Naive thymus-derived CD4-positive, alpha-beta T cell (primary cell): ENCODE results near the gene PSMD1. TPM values are rescaled to one million over a fixed set of nuclear protein-coding genes. Genes with fewer than 3 reads are reported as not detected.
"Not testable (repeated sequence)": the region's sequence is repeated elsewhere in the genome, so short reads cannot be mapped to it uniquely, and the experiment has no call there.

Experiments used
- ATAC-seq: fragments of 150-1000 bp; cut with Tn5 transposase; 2 replicates; pipeline ENCODE4 v1.10.0; 2021; ENCODE audit warnings: mild to moderate bottlenecking, moderate library complexity
- CTCF ChIA-PET: fragments of 350-600 bp; sonication (Branson Sonifier 250); formaldehyde crosslinking; loops from one replicate; lab custom pipeline; 2021; ENCODE audit warnings: antibody characterized with exemption; lab: Charles Lee
- POLR2A ChIA-PET: fragments of 350-600 bp; sonication (Branson Sonifier 250); formaldehyde crosslinking; loops from one replicate; lab custom pipeline; 2021; ENCODE audit warnings: antibody characterized with exemption, inconsistent platforms; lab: Charles Lee
- DNase-seq, 9 donors: peaks; one replicate each; pipeline versions ENCODE4 v3.0.0 to v3.0.0-alpha.2; 2020 to 2022; ENCODE audit warnings: mixed read lengths in 1 of 9
- H3K27ac ChIP-seq: one replicate; pipeline ENCODE4 v1.7.0; 2013; ENCODE audit warnings: mild to moderate bottlenecking, low read depth, low read length, moderate library complexity
- H3K27me3 ChIP-seq, 2 donors: one replicate each; pipeline ENCODE4 v1.7.0; 2013; ENCODE audit warnings: low read length in 2 of 2, mild to moderate bottlenecking in 2 of 2, moderate library complexity in 2 of 2; ENCODE audit not compliant: control insufficient read depth in 2 of 2, insufficient read depth in 2 of 2
- H3K36me3 ChIP-seq, 3 experiments: 1 replicate in 2 of 3; 2 replicates in 1 of 3; pipeline ENCODE4 v1.7.0; 2013; ENCODE audit warnings: low read length in 3 of 3, mild to moderate bottlenecking in 3 of 3, moderate library complexity in 1 of 3; ENCODE audit not compliant: insufficient read depth in 3 of 3, control insufficient read depth in 2 of 3
- H3K4me1 ChIP-seq, 2 donors: one replicate each; pipeline ENCODE4 v1.7.0; 2013; ENCODE audit warnings: low read length in 2 of 2, mild to moderate bottlenecking in 2 of 2, moderate library complexity in 1 of 2; ENCODE audit not compliant: control insufficient read depth in 2 of 2, insufficient read depth in 2 of 2
- H3K4me3 ChIP-seq: 2 replicates; pipeline ENCODE4 v1.7.0; 2013; ENCODE audit warnings: mild to moderate bottlenecking, low read length
- H3K9me3 ChIP-seq, 3 experiments: 1 replicate in 2 of 3; 2 replicates in 1 of 3; pipeline ENCODE4 v1.7.0; 2013; ENCODE audit warnings: low read length in 3 of 3; ENCODE audit not compliant: control insufficient read depth in 2 of 3
- H3K27ac Mint-ChIP-seq, 9 donors: one replicate each; pipeline ENCODE4 v1.8.0; 2020 to 2022; ENCODE audit warnings: mixed read lengths in 9 of 9, mild to moderate bottlenecking in 8 of 9, moderate library complexity in 5 of 9, inconsistent platforms in 2 of 9
- H3K27me3 Mint-ChIP-seq, 5 donors: one replicate each; pipeline ENCODE4 v1.8.0; 2021 to 2022; ENCODE audit warnings: mixed read lengths in 5 of 5, mild to moderate bottlenecking in 1 of 5
- H3K36me3 Mint-ChIP-seq, 5 donors: one replicate each; pipeline ENCODE4 v1.8.0; 2020 to 2022; ENCODE audit warnings: mixed read lengths in 5 of 5, mild to moderate bottlenecking in 3 of 5, inconsistent platforms in 1 of 5
- H3K4me1 Mint-ChIP-seq, 7 donors: one replicate each; pipeline ENCODE4 v1.8.0; 2020 to 2022; ENCODE audit warnings: mixed read lengths in 7 of 7, mild to moderate bottlenecking in 3 of 7, inconsistent platforms in 1 of 7
- H3K4me3 Mint-ChIP-seq, 10 donors: one replicate each; pipeline ENCODE4 v1.8.0; 2020 to 2022; ENCODE audit warnings: mild to moderate bottlenecking in 10 of 10, mixed read lengths in 10 of 10, moderate library complexity in 6 of 10, inconsistent platforms in 2 of 10
- H3K9me3 Mint-ChIP-seq, 11 donors: one replicate each; pipeline ENCODE4 v1.8.0; 2020 to 2022; ENCODE audit warnings: mixed read lengths in 11 of 11, mild to moderate bottlenecking in 4 of 11, inconsistent platforms in 1 of 11, moderate library complexity in 1 of 11
- intact Hi-C, 2 donors: fragments of 100-400 bp; cut with micrococcal nuclease; formaldehyde crosslinking; loops; one replicate each; pipeline ENCODE4 v1.15.1; 2023
- polyA plus RNA-seq, 2 donors: library from polyadenylated mRNA; unstranded; fragments of 300-500 nt; fragmentation: Illumina TruSeq; gene quantifications; one replicate each; pipeline ENCODE4 v1.2.3, GENCODE V29; 2021
- total RNA-seq, 6 experiments: library from RNA in 5 of 6; stranded (reverse) in 5 of 6; gene quantifications; 1 replicate in 5 of 6; 2 replicates in 1 of 6; pipeline ENCODE4 v1.2.3 and lab custom pipeline; 2021 to 2026

PSMD1 gene
- total and polyA plus RNA-seq, 7 experiments from 2014 or later: 30.3 to 121 (median 46.2) TPM

DNA sequence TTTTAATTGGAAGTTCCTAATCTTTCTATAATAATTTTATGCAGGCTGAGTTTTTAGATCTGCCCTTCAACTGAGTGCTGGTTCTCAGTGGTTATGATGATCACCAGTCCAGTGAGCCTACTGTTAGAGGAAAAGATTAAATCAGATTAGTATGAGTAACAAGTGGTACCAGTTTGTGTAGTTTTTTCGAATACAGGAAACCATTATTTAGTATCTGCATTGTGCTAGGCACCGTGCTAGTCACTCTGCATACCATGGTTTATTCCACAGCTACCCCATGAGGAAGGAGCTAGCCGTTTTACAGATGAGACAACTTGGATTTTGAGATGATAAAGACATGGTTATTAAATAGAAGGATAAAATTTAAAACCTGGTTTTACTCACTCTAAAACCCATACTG, 6.1 kb downstream of the PSMD1 start:
- no peak overlapping the region for H3K27ac Mint-ChIP-seq
- no peaks in the 10 kb centered on the region for H3K9me3 Mint-ChIP-seq
- no peak for ATAC-seq
- H3K27me3 Mint-ChIP-seq: no peaks in the 10 kb centered on the region
- Histone ChIP-seq H3K36me3 (peaks cover 5 to 49% (median 5%) of the 10 kb centered on the region in 3 experiments), H3K4me3 (no peak overlapping the region), H3K27me3 (no peaks in the 10 kb centered on the region), H3K27ac (no peak overlapping the region), H3K9me3 (no peaks in the 10 kb centered on the region), H3K4me1 (peaks cover 9 to 16% of the 10 kb centered on the region in 2 donors)
- no peak overlapping the region for H3K4me3 Mint-ChIP-seq
- DNase-seq: no peak
- CTCF ChIA-PET: interaction anchor here (2.5 kb wide), 1 partner anchor 10 kb away, joined by 7 read pairs; no protein-coding TSS in a partner anchor
- H3K36me3 Mint-ChIP-seq: peaks cover 5 to 46% (median 18%) of the 10 kb centered on the region in 5 donors
- POLR2A ChIA-PET: interaction anchor here (1.1 kb wide), 1 partner anchor 73 kb away, joined by 3 read pairs; no protein-coding TSS in a partner anchor
- intact Hi-C loops: no loop called here
- peaks cover 24 to 38% (median 27%) of the 10 kb centered on the region in 7 donors for H3K4me1 Mint-ChIP-seq

DNA sequence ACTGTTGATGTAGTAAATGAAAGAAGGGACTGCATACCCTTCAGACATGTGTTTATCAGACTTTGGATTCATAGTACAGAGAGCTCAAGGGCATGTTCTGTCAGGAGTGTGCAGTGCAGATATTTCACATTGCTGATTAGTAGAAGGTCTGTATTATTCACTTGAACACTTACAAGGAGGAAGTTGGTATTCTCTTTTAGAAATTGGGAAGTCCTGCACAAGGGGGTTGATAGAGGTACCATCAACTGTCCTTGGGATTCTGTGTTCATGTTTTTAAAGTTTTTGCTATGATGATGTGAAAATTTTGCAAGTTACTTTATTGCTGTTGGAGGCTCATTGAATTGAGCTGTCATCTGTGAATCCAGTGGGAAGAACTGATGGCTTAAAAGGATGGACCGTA, 6.7 kb downstream of the PSMD1 start:
- intact Hi-C loops: no loop called here
- Mint-ChIP-seq H3K36me3 (peaks cover 8 to 52% (median 24%) of the 10 kb centered on the region in 5 donors), H3K9me3 (no peaks in the 10 kb centered on the region), H3K27ac (no peak overlapping the region), H3K4me3 (no peak overlapping the region), H3K4me1 (peaks cover 21 to 32% (median 22%) of the 10 kb centered on the region in 7 donors), H3K27me3 (no peaks in the 10 kb centered on the region)
- Histone ChIP-seq H3K4me3 (no peak overlapping the region), H3K4me1 (peaks cover 3 to 11% of the 10 kb centered on the region in 2 donors), H3K36me3 (peaks cover 5 to 55% (median 5%) of the 10 kb centered on the region in 3 experiments), H3K27me3 (no peaks in the 10 kb centered on the region), H3K27ac (no peak overlapping the region), H3K9me3 (no peaks in the 10 kb centered on the region)
- POLR2A ChIA-PET: interaction anchor here (1.1 kb wide), 1 partner anchor 74 kb away, joined by 3 read pairs; no protein-coding TSS in a partner anchor
- DNase-seq: no peak
- CTCF ChIA-PET: interaction anchor here (2.5 kb wide), 1 partner anchor 10 kb away, joined by 7 read pairs; no protein-coding TSS in a partner anchor
- no peak for ATAC-seq

DNA sequence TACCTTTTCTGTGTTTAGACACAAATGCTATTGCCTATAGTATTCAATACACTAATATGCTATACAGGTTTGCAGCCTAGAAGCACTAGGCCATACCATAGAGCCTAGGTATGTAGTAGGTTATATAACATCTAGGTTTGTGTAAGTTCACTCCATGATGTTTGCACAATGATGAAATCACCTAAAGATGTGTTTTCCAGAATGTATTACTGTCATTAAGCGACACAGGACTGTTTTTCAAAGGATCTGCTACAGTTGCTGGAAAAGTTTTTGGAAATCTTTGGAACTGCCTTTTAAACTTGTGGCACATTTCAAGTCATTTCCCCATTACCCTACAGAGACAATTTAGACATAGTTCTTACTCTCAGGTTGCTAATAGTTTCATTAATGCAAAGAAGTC, 9.3 kb downstream of the PSMD1 start:
- peaks cover 12 to 57% (median 30%) of the 10 kb centered on the region in 5 donors for H3K36me3 Mint-ChIP-seq
- H3K27ac Mint-ChIP-seq: no peak overlapping the region

DNA sequence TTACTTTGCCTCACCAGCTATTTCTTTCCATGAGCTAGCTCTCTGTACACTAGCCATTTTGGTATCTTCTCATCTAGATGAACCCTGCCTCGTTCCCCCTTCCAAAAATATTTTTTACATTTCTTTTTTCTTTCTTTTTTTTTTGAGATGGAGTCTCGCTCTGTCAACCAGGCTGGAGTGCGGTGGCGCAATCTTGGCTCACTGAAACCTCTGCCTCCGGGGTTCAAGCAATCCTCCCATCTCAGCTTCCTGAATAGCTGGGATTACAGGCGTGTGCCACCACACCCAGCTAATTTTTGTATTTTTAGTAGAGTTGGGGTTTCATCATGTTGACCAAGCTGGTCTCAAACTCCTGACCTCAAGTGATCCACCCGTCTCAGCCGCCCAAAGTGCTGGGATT, 10.9 kb downstream of the PSMD1 start:
- H3K27ac ChIP-seq, intact Hi-C loops, H3K27me3 Mint-ChIP-seq, H3K9me3 Mint-ChIP-seq, H3K4me1 ChIP-seq, H3K4me3 ChIP-seq, H3K27ac Mint-ChIP-seq, H3K4me3 Mint-ChIP-seq, H3K4me1 Mint-ChIP-seq, DNase-seq, H3K9me3 ChIP-seq, H3K27me3 ChIP-seq, ATAC-seq: not testable (repeated sequence)
- H3K36me3 Mint-ChIP-seq: peaks cover 12 to 58% (median 34%) of the 10 kb centered on the region in 5 donors
- ChIA-PET POLR2A (interaction anchor here (0.6 kb wide), 1 partner anchor 35 kb away, joined by 3 read pairs; no protein-coding TSS in a partner anchor), CTCF (interaction anchor here (1.4 kb wide), 1 partner anchor 15 kb away, joined by 5 read pairs; no protein-coding TSS in a partner anchor)
- peaks cover 8 to 56% (median 14%) of the 10 kb centered on the region in 3 experiments for H3K36me3 ChIP-seq

More for the DNA sequence above, 9.3 kb downstream of the PSMD1 start:
- Mint-ChIP-seq H3K27me3 (no peaks in the 10 kb centered on the region), H3K4me1 (peaks cover 0 to 11% (median 4%) of the 10 kb centered on the region in 7 donors), H3K9me3 (no peaks in the 10 kb centered on the region), H3K4me3 (no peak overlapping the region)
- no peaks in the 10 kb centered on the region for H3K4me1 ChIP-seq
- no peak overlapping the region for H3K4me3 ChIP-seq
- H3K36me3 ChIP-seq: peaks cover 8 to 62% (median 8%) of the 10 kb centered on the region in 3 experiments
- ChIA-PET POLR2A (no interaction called here), CTCF (no interaction called here)
- H3K9me3 ChIP-seq: no peaks in the 10 kb centered on the region
- ATAC-seq: no peak
- H3K27ac ChIP-seq: no peak overlapping the region
- no peak for DNase-seq
- intact Hi-C loops: no loop called here
- H3K27me3 ChIP-seq: no peaks in the 10 kb centered on the region

DNA sequence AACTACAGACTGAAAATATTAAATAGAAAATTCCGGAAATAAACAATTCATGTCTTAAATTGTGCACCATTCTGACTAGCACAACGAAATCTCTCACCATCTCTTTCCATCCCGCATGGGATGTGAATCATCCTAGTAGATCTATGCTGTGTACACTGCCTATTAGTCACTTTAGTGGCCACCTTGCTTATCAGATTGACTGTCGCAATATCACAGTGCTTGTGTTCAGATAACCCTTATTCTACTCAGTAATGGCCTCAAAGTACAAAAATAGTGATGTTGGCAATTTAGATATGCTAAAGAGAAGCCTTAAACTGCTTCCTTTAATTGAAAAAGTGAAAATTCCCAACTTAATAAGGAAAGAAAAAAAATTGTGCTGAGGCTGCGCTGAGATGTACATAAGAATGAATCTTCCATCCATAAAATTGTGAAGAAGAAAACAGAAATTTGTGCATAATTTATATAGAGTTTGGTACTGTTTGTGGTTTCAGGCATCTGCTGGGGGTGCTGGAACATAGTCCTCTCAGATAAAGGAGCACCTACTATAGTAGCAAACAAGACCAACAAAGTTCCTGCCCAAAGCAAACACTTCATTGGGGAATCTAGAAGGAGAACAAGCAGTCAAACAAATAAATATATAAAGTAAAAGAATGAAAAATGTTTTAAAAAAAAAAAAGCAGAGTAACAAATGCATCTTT, 12.0 kb downstream of the PSMD1 start:
- peak; percentile 74 for ATAC-seq
- Histone ChIP-seq H3K27me3 (no peaks in the 10 kb centered on the region), H3K27ac (no peak overlapping the region), H3K4me3 (no peak overlapping the region), H3K36me3 (peaks cover 9 to 51% (median 14%) of the 10 kb centered on the region in 3 experiments), H3K9me3 (no peaks in the 10 kb centered on the region), H3K4me1 (no peaks in the 10 kb centered on the region)
- CTCF ChIA-PET: interaction anchor here (1.0 to 1.4 kb wide), 3 partner anchors 10 to 244 kb away, joined by 3 to 5 read pairs (median 4); no protein-coding TSS in a partner anchor
- H3K9me3 Mint-ChIP-seq: no peaks in the 10 kb centered on the region
- peaks cover 12 to 52% (median 23%) of the 10 kb centered on the region in 5 donors for H3K36me3 Mint-ChIP-seq
- H3K27ac Mint-ChIP-seq: no peak overlapping the region
- intact Hi-C loops: no loop called here
- H3K4me3 Mint-ChIP-seq: no peak overlapping the region
- no peak for DNase-seq
- POLR2A ChIA-PET: no interaction called here
- H3K4me1 Mint-ChIP-seq: peaks cover 0 to 10% (median 0%) of the 10 kb centered on the region in 7 donors
- H3K27me3 Mint-ChIP-seq: no peaks in the 10 kb centered on the region

DNA sequence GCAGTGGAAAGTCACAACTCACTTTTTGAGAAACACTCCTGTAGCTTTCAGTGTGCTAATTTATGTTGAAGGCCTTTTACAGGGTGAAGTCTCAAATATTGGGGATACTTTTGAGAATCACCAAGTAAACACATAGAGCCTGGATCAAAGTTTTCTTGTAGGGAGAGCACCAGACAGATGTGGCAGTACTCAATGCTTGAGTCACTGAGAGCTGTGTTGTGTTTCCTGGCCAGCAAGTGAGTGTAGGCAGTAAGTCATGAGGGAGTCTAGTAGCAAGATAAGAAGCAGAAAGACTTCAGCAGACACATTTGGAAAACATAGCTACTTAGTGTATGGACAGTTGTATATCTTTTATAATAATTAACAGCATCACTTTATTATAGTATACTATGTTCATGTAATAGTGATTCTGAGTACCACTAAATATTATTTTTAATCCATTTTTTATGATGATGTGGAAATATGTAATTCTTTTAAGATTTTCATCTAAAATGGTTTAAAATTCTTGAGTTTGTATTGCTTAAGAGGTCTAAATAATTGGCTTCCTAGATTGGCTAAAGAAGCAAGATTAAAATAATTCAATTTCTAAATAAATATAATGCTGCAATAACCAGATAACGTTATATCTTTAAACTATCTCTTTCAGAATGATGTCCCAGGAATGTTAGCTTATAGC, 12.8 kb downstream of the PSMD1 start:
- H3K27ac Mint-ChIP-seq: no peak overlapping the region
- no peaks in the 10 kb centered on the region for H3K27me3 ChIP-seq
- no peak for DNase-seq
- no peaks in the 10 kb centered on the region for H3K27me3 Mint-ChIP-seq
- no peaks in the 10 kb centered on the region for H3K9me3 Mint-ChIP-seq
- intact Hi-C loops: no loop called here
- H3K4me1 Mint-ChIP-seq: peaks cover 0 to 10% (median 0%) of the 10 kb centered on the region in 7 donors
- no peak overlapping the region for H3K27ac ChIP-seq
- ATAC-seq: no peak
- peaks cover 12 to 51% (median 24%) of the 10 kb centered on the region in 5 donors for H3K36me3 Mint-ChIP-seq
- POLR2A ChIA-PET: no interaction called here
- H3K4me1 ChIP-seq: no peaks in the 10 kb centered on the region
- CTCF ChIA-PET: interaction anchor here (1.0 to 1.3 kb wide), 2 partner anchors 9 to 245 kb away, joined by 3 to 4 read pairs; no protein-coding TSS in a partner anchor
- peaks cover 8 to 51% (median 14%) of the 10 kb centered on the region in 3 experiments for H3K36me3 ChIP-seq
- no peak overlapping the region for H3K4me3 ChIP-seq
- H3K4me3 Mint-ChIP-seq: no peak overlapping the region
- H3K9me3 ChIP-seq: no peaks in the 10 kb centered on the region
